Upper lobe of right lung (tissue), 1 donor: ENCODE measurements around the gene GADD45GIP1. TPM values are rescaled to one million over a fixed set of nuclear protein-coding genes. Genes with fewer than 3 reads are reported as not detected.
A peak's percentile ranks its signal among the peaks of the same experiment; 100 is the strongest.
"Not testable (repeated sequence)": the region's sequence is repeated elsewhere in the genome, so short reads cannot be mapped to it uniquely, and the experiment has no call there.

ENCODE experiments used
- ATAC-seq: fragments of 200-7000 bp; cut with Tn5 transposase; one replicate; pipeline ENCODE4 v1.9.1; 2020; ENCODE audit warnings: mild to moderate bottlenecking, moderate library complexity
- DNase-seq: peaks from one replicate; pipeline ENCODE4 v3.0.0-alpha.2; 2020
- H3K27ac ChIP-seq: fragments of 200-600 bp; one replicate; pipeline ENCODE4 v1.8.0; 2022
- H3K27me3 ChIP-seq: fragments of 200-600 bp; one replicate; pipeline ENCODE4 v1.8.0; 2022; ENCODE audit warnings: mild to moderate bottlenecking
- H3K36me3 ChIP-seq: fragments of 200-600 bp; one replicate; pipeline ENCODE4 v1.8.0; 2022
- H3K4me1 ChIP-seq: fragments of 200-600 bp; one replicate; pipeline ENCODE4 v1.8.0; 2022
- H3K4me3 ChIP-seq: fragments of 200-600 bp; one replicate; pipeline ENCODE4 v1.8.0; 2022; ENCODE audit warnings: mild to moderate bottlenecking
- H3K9me3 ChIP-seq: fragments of 200-600 bp; one replicate; pipeline ENCODE4 v1.8.0; 2022
- CTCF ChIP-seq: fragments of 200-600 bp; IDR thresholded peaks from one replicate; pipeline ENCODE4 v1.8.0; 2022; ENCODE audit warnings: antibody characterized with exemption
- intact Hi-C: fragments of 100-400 bp; cut with DNase I; formaldehyde crosslinking; loops from one replicate; pipeline ENCODE4 v1.11.0; 2022
- total RNA-seq: library from RNA; stranded (reverse); fragmentation: NEBNext Ultra II Directional; extraction: Animal tissue kit (Norgen Biotek cat#: 25700); gene quantifications from one replicate; pipeline ENCODE4 v1.2.1, GENCODE V29; 2021
- donor health status: DM: no; HTN: yes; CAD: no; lungs with severe emphysema.

Gene GADD45GIP1
- total RNA-seq, 1 donor from 2014 or later = 16.4 TPM

DNA sequence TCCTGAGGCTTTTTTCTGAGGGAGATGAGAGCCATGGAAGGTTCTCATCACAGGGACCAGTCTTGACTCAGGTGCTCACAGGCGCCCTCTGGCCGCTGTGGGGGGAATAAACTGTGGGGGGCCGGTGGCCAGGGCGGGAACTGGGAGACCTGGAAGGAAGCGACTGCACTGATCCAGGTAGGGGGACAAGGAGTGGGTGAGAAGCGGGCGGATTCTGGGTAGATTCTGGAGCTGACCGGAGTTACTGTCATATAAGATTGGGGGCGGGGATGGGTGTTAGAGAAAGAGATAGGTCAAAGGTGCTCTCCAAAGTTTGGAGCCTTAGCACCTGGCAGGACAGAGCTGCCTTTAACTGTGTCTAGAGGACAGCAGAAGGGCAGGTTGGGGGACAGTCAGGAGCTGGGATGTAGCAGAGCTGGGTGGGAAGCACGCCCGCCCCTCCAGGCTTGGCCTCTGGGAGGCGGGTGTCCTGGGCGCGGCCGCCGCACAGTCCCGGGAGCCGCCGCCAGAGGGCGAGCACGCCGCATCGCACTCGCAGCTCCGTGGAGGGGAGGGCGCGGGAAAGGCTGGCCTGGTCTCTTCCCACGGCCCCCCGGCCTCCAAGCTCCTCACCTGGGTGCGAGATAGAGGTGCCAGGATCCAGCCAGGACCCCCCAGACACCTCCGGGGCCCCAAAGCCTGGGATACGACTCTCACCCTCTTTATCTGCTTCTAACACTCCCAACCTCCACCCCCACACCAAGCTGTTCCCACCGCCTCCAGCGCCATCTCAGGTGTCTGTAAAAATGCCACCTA lies 8.2 kb upstream of the GADD45GIP1 start:
- ATAC-seq = peak; percentile 98
- no peaks in the 10 kb centered on the region for H3K27me3 ChIP-seq
- intact Hi-C loops = no loop called here
- no peaks in the 10 kb centered on the region for H3K4me1 ChIP-seq
- H3K4me3 ChIP-seq = peak overlapping the region; percentile 44
- H3K9me3 ChIP-seq = no peaks in the 10 kb centered on the region
- H3K36me3 ChIP-seq = no peaks in the 10 kb centered on the region
- peak; percentile 85 for TF ChIP-seq CTCF
- peak; percentile 92 for DNase-seq
- H3K27ac ChIP-seq = peak overlapping the region; percentile 44

GRCh38 chr19:12959481-12959880 lies 2.5 kb upstream of the GADD45GIP1 start:
- Histone ChIP-seq H3K4me3 (no peak overlapping the region), H3K36me3 (peaks cover 8% of the 10 kb centered on the region), H3K27me3 (no peaks in the 10 kb centered on the region), H3K27ac (no peak overlapping the region), H3K4me1 (peaks cover 10% of the 10 kb centered on the region), H3K9me3 (no peaks in the 10 kb centered on the region)
- intact Hi-C loops = no loop called here
- DNase-seq = no peak
- ATAC-seq = no peak
- TF ChIP-seq CTCF = no peak

DNA sequence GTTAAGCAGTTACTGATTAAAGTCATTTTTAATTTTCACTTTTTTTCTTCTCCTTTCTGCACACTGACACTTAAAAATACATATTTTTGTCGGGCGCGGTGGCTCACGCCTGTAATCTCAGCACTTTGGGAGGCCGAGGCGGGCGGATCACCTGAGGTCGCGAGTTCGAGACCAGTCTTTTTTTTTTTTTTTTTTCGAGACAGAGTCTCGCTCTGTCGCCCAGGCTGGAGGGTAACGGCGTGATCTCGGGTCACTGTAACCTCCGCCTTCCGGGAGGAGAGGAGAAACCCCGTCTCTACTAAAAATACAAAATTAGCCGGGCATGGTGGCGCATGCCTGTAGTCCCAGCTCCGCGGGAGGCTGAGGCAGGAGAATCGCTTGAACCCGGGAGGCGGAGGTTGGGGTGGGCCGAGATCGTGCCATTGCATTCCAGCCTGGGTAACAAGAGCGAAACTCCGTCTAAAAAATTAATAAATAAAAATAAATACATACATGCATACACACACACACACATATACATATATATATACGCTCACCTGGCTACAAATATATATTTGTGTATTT lies 448 bp upstream of the GADD45GIP1 start:
- peak overlapping the region; percentile 86 for H3K4me3 ChIP-seq
- intact Hi-C loops, ATAC-seq, H3K27me3 ChIP-seq, DNase-seq, H3K9me3 ChIP-seq: not testable (repeated sequence)
- peaks cover 27% of the 10 kb centered on the region for H3K36me3 ChIP-seq
- peak overlapping the region; percentile 89 for H3K27ac ChIP-seq
- peaks cover 22% of the 10 kb centered on the region for H3K4me1 ChIP-seq

DNA sequence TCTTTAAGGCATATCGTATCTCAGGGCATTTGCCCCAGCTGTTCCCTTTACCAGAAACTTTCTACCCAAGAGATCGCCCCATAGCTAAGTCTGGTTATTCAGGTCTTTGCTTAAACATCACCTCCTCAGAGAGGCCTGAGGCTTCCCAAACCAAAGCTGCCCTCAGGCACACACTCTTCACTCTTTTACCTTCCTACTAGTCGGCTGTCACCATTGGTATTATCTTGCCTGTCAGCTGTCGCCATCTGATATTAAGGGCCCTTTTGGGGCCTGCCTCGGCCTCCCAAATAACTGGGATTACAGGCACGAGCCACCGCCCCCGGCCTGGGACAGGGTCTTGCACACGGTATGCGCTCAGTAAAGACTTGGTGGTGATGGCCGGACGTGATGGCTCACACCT lies 1.0 kb downstream of the GADD45GIP1 start:
- H3K27me3 ChIP-seq = no peaks in the 10 kb centered on the region
- H3K4me1 ChIP-seq = peaks cover 23% of the 10 kb centered on the region
- H3K9me3 ChIP-seq = no peaks in the 10 kb centered on the region
- ATAC-seq = no peak
- peak overlapping the region; percentile 86 for H3K4me3 ChIP-seq
- H3K36me3 ChIP-seq = peaks cover 41% of the 10 kb centered on the region
- no peak for TF ChIP-seq CTCF
- H3K27ac ChIP-seq = peak overlapping the region; percentile 89
- DNase-seq = no peak
- intact Hi-C loops = no loop called here

- H3K27me3 ChIP-seq, intact Hi-C loops, DNase-seq, ATAC-seq, H3K9me3 ChIP-seq, H3K27ac ChIP-seq: not testable (repeated sequence)
- peaks cover 45% of the 10 kb centered on the region for H3K36me3 ChIP-seq
- H3K4me3 ChIP-seq = peak overlapping the region; percentile 86
- H3K4me1 ChIP-seq = peaks cover 23% of the 10 kb centered on the region
These were observed 1.4 kb downstream of the GADD45GIP1 start for GRCh38 chr19:12955575-12955974.

- Histone ChIP-seq H3K36me3 (peaks cover 55% of the 10 kb centered on the region), H3K27ac (no peak overlapping the region), H3K27me3 (no peaks in the 10 kb centered on the region), H3K4me1 (peaks cover 23% of the 10 kb centered on the region), H3K9me3 (no peaks in the 10 kb centered on the region), H3K4me3 (no peak overlapping the region)
- no peak for ATAC-seq
- no peak for TF ChIP-seq CTCF
- intact Hi-C loops = no loop called here
- no peak for DNase-seq
These were observed 2.4 kb downstream of the GADD45GIP1 start for GRCh38 chr19:12954612-12954962.
